ENCODE data around the gene MRPL44.

Gene MRPL44

DNA sequence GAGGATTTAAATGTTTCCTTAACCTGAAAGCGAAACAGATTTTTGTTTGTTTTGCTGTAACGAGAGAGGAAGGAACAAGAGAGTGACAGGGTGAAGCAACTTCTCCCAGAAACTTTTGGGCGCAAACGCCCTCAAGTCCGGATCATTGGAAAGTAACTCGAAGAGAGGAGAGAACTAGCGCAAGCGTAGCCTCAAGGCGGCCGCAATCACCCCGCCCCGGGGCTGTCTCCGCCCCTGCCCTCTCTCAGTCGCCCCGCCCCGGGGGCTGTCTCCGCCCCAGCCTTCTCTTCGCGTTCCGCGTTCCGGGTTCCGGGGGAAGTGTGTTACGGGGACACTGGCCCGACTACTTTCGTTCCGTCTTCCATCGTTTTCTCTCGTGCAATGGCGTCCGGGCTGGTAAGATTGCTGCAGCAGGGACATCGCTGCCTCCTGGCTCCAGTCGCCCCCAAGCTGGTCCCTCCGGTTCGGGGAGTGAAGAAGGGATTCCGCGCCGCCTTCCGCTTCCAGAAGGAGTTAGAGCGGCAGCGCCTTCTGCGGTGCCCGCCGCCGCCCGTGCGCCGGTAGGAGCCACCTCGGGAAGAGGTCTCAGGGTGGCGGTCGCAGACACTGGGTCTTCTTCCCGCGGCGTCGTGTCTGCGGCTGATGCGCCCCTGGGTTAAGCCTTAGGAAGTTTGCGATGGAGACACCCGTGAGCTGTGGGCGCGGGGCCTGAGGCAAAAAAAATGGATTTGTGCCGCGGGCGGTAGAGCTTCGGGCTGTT is at the start of gene MRPL44:
Gene MRPL44 (plus strand): TSS at position 372 of the 760 bp plus-strand sequence. CDS start 10 bp downstream, at position 382.
- peak; percentile 100 for DNase-seq

DNA sequence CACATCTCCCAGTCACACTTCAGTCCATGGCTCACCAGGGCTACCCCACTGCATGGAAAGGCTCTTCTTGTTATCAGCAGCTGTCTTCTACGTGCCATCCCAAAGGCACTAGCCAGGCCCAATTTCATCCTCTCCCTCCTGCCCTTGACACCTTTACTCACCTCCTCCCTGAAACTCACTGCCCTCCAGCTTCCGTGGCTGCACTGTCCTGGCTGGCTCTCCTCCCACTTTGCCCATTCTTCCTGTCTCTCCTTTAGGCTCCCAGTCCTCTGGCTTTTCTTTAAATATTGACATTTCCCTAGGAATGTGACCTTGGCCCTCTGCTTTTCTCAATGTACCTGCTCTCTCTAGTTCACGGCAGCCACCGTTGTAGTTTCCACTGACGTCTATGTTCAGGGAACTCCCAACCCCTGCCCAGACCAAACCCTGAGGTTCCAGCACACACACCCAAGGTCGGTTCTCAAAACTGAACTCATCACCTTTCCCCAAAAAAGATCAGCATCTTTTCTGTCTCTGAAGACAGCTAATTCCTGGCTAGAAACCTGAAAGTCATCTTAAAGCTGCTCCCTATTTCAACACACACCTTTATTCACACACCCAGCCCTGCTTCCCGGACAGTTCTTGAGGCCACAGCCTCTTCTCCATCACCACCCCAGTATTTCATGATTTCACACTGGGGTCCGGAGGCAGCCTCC is 48.8 kb upstream of the MRPL44 start:
- DNase-seq = no peak

DNA sequence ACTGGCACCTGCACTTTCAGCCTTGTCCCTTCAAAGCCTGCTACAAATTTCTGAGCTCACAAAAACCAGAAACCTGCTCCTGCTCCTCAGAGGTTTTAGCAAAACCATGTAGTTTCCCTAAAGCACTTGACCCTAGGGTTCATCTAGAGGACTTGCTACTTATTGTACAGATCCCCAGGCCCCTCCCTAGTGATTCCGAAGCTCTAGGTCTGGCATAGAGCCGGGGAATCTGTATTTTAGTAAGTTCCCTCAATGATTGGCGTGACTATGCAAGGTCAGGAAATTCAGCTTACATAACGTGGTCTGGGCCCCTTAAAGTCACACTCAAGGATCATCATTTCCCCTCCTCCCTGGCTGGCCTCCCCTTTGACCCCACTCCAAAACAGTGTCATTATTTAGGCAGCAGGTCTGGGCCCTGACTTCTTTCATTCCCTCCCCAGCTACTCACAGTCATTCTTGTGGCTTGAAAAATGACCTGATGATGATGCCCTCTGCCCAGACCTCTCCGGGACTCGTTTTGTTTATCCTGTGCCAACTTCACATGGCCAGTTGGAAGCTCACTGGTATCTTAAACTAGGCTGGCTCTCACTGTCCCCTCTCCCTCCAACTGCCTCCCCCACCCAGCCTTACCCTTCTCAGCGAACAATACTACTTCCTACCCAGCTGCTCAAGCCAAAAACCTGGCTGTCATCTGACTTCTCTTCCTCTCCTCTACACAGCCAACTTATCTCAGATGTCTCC is 48.1 kb upstream of the MRPL44 start:
- peak; percentile 27 for DNase-seq

DNA sequence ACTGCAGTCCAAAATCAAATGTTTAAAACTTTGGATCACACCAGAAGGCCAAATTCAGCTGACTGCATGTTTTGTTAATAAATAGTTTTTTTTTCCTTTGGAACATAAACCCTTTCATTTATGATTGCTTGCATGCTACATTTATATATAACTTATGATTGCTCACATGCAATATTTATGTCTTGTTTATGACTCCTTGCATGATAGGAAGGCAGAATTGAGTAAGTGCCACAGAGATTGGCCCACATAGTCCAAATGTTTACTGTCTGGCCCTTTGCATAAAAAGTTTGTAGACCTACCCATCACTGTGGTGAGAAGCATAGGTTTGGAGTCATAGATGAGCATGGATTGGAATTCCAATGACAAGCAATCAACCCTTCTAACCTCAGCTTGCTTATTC is 42.9 kb upstream of the MRPL44 start:
- DNase-seq = peak; percentile 37

DNA sequence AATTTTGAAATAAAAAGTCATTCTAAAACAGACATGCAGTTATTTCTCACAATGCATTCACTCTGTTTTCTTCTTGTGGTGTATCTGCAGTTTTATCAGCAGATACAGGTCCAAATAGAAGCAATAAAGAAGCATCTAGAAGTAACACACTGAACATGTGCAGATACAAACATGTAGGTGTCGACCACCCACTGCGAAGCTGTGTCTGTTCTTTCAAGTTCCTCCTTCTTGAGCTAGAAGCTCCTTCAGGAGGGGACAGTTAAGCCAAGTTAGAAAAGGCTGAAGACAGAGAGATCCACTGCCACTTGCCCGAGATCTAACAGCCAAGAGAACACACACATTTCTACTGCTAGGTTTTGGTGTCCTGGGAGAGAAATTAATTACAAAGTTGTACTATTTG is 42.2 kb upstream of the MRPL44 start:
- DNase-seq = peak; percentile 59

DNA sequence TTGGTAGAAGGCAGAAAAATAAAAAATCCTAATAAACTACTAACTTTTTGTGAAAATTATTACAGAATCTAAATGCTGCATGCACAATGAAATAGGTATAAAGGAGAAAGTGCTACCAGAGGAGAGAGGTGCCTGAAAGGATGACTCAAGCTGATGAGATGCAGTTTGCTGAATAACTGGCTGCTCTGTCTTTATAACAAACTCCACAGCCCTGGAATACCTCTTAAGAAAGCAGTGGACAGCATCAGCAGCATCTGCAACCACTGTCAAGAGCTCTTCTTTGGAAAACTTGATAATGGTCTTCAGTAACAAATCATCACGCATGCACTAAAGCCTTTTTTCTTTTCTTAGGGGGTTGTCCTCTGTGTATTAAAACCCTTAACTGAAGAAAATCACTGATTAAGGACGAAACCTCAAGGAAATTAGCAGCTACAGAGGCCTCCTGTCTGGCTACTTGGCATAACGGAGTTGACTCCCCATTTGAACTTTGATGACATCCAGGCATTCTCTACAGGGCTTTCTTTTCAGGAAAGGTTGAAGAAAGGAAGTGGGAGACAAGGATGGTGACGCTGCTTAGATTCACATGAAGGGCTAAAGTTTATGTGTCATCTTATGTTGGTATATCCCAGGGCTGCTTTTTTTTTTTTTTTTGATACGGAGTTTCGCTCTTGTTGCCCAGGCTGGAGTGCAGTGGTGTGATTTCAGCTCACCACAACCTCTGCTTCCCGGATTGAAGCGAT is 40.9 kb upstream of the MRPL44 start:
- peak; percentile 55 for DNase-seq

DNA sequence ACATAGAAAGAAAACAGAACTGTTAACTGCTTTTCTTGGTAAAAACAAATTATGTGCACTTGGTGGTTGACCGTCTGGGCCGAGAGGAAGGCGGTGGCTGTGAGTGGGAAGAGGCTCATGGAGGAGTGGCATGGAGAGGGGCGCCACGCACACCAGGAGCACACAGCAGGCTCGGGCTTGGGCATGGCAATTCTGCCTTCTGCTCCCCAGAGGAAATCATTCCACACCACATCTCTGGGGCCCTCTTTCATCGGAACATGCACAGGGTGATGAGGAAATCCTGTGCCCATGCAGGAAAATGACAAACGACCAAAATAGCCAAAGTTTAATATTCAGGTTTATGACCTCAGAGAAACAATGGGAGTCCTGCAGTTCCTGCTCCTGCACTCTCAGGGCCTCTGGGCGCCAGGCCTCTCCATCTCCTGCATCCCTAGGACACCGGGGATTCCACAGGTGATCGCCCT is 38.6 kb upstream of the MRPL44 start:
- DNase-seq = peak; percentile 54

DNA sequence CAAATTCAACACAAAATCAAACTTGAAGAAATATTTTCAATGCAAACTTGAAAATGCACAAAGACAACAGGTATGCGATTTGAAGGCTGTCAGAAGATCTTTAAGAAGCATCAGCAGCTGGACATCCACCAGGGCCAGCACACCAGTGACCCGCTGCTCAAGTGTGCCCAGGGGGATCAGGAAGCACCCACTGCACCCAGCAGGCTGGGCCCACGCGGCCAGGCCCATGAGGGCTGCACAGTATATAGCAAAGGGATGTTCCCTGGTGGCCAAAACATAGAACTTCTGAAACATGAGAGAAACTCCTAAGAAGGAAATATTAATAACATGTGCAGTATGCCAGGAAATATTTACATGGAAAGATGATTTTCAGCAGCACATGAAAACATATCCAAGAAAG is 37.2 kb upstream of the MRPL44 start:
- no peak for DNase-seq

DNA sequence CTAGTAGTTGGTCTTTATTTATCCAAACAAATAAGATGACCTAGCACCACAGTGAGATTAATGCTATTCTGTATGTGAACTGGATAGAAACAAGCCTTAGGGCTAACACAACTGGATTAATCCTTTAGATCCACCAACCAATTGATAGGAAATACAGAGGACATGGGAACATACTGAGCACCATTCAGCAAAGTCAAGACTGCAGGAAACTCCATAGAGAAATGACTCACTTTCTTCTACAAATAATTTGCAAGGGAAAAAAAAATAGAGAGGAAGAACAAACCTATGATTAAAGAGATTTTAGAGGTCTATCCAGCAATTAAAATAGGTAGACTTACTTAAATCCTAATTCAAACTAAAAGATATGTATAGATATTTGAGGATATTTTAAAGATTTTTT is 36.1 kb upstream of the MRPL44 start:
- DNase-seq = no peak

DNA sequence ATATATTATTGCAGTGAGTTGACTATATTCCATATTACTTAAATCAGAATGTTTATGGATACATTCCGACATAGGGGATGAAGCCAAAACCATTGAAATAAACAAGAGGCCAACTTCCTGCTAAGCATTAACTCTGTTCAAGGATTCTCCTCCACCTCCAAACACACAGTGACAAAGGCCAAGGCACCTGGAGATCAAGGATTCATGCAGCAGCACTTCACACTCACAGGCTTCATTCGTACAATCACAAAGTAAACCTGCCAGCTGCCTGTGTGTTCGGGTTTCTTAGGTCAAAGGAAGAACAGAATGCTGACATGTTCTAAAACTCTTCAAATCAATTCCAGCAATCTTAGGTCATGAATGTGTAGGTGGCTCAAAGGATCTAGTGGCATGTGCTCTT is 35.0 kb upstream of the MRPL44 start:
- no peak for DNase-seq

DNA sequence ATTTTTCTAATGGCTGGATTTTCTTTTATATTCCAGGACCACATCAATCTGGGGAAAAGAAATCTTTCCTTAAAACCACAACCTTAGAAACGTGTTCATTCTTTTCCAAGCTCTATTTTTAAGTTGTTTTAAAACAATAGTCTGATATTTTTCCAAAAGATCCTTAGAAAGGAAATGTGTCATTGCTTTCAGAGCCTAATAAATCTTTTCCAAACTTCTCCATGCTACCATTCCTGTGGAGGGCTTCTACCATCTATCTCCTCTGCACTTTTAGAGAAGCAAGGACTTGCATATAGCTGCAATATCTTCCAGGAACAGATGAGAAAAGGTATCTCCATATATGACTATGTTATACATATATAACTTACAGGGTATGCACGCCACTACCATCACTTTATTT is 33.3 kb upstream of the MRPL44 start:
- no peak for DNase-seq

DNA sequence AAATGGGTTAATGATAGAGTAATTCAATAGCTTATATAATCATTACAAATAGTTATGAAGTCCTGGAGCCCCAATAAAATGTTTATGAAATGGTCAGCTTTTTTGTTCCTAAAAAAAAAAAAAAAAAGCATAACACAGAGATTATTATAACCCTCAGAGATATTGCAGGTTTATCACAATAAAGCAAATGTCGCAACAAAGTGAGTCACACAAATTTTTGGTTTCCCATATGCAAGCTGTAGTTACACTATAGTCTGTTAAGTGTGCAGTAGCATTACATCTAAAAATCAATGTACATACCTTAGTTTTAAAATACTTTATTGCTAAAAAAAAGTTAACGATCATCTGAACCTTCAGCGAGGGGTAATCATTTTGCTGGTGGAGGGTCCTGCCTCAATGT is 32.2 kb upstream of the MRPL44 start:
- peak; percentile 74 for DNase-seq

DNA sequence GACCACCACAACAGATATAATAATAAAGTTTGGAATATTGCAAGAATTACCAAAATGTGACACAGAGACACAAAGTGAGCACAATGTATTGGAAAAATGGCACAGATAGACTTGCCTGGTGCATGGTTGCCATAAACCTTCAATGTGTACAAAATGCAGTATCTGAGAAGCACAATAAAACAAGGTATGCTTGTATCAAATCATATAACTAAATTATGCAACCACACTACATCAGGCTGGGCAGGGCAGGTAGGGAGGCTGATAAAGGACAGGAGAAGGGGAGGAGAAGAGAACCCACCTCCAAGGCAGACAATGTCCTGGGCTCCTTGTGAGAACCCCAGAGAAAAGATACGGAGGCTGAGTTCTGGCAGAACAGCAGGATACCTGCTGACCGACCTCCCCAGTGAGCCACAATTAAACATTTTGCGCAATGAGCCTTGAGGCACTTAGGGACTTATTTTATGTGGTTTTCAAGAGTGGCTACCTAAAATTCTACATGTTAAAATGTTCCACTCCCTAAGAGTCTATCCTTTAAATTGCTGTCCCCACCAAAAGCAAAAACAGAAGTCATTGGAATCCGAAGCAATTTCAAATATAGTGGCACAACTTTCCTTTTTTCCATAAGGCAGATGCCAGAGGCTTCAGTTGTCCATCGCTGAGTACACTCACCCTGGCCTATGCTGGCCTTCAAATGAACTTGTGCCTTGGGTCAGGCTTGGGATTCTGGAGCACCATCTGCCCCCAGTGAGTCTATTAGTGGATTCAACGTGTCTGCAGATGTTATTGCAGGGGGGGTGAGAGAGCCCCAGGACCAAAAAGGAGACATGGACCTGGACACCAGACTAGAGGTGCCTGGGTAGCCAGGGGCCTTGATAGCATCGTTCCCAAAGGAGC is 28.9 kb upstream of the MRPL44 start:
- DNase-seq = no peak

DNA sequence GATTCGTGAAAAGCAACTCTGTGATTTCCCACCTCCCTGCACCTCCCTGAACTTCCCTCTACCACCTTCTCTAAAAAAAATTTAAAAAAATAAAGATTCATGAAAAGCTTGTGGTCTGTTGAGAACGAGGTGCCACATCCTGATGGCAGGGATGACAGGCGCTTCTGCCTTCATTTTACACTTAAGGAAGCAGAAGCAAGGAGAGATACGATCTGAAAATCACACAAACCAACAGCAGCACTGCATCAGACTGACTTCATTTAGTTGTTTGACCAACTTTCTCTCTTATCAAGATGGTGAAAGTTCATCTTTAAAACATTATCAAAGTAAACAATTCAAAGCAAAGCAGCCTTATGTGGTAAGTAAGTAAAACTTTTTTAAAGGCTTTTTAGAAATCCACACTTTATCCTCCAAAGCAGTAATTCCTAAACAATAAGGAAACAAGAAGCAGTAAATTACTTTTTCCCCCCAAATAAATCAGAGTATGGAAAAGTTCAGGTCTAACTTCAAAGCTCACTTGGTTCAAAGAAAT is 27.6 kb upstream of the MRPL44 start:
- peak; percentile 49 for DNase-seq

DNA sequence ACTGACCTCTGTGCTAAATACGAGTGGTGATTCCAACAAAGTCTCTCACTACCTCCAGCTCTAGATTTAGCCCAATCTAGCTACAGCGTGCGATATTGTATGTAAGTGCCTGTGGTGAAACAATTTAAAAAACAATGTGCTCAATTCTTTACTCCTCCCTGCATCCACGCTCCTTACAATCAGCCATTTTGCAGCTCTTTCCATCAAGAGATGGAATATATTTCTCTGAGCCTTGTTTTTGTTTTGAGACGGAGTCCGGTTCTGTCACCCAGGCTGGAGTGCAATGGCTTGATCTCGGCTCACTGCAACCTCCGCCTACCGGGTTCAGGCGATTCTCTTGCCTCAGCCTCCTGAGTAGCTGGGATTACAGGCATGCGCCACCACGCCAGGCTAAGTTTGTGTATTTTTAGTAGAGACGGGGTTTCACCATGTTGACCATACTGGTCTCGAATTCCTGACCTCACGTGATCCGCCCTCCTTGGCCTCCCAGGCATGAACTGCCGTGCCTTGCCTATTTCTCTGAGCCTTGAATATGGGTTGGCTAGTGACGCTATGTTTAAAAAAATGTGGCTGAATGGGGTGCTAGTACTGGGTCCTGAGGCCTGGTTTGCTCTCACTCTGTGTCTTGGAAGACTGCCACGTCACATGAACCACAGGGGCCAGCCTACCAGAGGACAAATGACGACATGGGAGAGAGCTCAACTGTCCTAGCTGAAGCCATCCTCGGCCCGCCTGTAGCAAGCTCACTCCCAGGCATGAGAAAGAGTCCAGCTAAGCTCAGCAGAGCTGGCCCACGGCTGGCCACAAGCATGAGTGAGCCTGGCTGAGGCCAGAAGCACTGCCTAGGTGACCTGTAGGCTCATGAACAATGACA is 26.9 kb upstream of the MRPL44 start:
- peak; percentile 84 for DNase-seq

DNA sequence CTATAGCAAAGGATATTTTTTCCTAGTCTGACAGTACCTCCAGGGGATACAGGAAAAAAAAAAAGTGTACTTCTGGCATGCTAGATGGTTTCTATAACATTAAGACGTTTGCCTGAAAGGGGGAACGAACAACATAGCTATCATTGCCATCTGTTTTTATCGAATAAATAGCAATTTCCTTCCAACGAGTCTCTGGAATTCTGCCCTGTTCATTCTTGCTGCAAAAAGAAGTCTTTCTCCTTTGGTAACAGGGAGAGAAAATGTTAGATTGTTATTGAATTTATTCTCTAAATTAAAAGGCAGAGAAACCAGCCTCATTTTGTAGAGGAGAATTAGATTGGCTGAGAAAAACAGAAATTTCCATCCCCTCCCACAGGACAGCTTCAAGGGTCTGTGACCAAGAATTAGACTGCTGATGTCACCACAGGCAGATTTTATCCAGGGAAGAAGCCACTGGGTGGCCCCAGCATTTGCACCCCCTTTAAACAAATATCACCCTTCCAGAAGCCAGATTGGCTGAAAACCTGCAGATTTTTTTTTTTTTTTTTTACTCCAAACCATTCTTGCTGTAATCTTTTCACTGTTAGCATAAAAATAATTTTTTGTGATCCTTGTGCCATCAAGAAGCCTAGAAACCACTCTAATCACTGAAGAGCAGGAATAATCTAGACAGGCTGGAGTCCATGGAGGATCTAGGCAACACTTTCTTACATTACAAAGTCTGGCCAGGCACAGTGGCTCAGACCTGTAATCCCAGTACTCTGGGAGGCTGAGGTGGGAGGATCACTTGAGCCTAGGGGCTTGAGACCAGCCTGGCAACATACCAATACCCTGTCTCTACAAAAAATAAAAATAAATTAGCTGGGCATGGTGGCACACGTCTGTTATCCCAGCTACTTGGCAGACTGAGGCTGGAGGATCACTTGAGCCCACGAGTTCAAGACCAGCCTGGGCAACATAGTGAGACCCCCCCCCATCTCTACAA is 24.2 kb upstream of the MRPL44 start:
- DNase-seq = no peak

DNA sequence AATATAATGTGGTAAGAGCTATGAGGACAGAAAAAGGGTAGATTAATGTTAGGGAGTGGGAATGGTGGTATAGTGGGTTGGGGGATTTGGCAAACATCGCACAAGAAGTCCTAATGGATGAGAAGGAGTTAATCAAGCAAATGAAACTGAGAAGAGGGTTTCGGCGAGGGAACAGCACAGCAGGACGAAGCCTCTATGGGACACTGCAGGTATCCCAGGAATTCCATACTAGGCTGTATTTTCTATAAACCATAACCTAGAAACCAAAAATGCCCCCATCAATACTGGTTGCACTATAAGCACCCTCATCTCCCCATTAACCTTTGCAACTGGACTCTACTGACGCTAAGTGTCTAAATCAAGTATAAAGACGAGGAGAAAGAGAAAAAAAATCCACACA is 22.4 kb upstream of the MRPL44 start:
- no peak for DNase-seq

DNA sequence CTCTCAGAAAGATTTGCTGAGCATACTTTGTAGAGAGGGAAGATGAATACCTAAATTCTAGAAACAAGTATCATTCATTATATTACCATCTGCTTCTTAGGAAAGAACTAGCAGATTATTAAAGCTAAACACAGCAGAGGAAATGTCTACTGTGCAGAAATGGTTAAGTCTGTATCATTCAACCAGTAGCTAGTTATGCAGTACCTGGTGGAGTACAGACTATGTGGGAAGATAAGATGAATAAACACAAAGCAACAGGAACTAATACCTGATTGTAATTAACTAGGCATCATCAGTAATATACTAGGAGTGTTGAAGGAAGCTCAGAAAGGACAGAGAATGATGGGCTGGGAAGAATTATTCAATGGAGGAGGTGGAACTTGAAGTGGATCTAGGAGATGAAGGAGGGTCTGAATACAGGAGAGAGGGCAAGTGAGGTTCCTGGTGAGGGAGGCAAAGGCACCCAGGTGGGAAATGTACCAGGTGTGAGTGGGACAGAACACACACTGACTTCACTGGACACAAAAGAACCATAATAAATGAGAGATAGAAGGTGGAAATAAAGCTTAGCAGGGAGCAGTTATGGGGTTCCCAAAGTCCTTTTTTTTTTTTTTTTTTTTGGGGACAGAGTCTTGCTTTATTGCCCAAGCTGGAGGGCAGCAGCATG is 21.7 kb upstream of the MRPL44 start:
- no peak for DNase-seq

DNA sequence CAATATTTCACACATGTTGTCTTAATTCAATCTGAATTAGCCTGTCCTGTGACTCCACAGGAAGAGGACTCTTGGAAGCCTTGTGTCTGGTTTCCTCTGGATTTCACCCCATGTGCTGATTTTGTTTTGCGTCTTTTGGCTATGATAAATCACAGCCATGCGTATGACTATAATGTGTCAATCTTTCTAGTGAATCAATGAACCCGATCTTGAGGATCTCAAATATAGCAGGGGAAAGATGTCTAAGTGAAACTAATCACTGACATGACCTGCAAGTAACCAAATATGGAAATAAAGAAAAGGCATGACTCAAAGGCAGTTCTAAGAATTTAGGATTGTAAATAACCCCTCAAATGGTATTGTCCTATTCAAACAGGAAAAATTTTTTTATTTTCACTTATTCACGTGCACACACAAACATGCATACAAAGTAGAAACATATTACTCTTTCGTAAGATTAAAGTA is 20.4 kb upstream of the MRPL44 start:
- DNase-seq = peak; percentile 27

All from inflammatory macrophage treated with lipopolysaccharide for 4 hours (primary cell).